GM18909 (cell line): ENCODE results near the gene USP13.
A peak's percentile ranks its signal among the peaks of the same experiment; 100 is the strongest.

ENCODE experiments used
- ATAC-seq: cut with Tn5 transposase; IDR thresholded peaks from one replicate; pipeline ENCODE4 v1.9.1; 2021; ENCODE audit warnings: mild to moderate bottlenecking; ENCODE audit not compliant: unreplicated experiment, poor library complexity

Gene USP13

GRCh38 chr3:179694731-179695130, 41.9 kb downstream of the USP13 start:
- no peak for ATAC-seq

GRCh38 chr3:179695672-179696313, 43.0 kb downstream of the USP13 start:
- no peak for ATAC-seq

- ATAC-seq, result no peak
Observed at GRCh38 chr3:179697736-179698332, 45.0 kb downstream of the USP13 start.

- no peak for ATAC-seq
Observed at GRCh38 chr3:179700716-179701115, 47.9 kb downstream of the USP13 start.

- no peak for ATAC-seq
Observed at GRCh38 chr3:179701176-179701827, 48.5 kb downstream of the USP13 start.

- ATAC-seq, result no peak
Observed at GRCh38 chr3:179702271-179702947, 49.6 kb downstream of the USP13 start.

GRCh38 chr3:179703816-179704215, 51.0 kb downstream of the USP13 start:
- ATAC-seq, result no peak

- ATAC-seq, result no peak
Observed at GRCh38 chr3:179706233-179706632, 53.4 kb downstream of the USP13 start.

GRCh38 chr3:179710079-179710478, 57.2 kb downstream of the USP13 start:
- ATAC-seq, result no peak

- ATAC-seq, result no peak
Observed at GRCh38 chr3:179713643-179714090, 60.8 kb downstream of the USP13 start.

- ATAC-seq, result no peak
Observed at GRCh38 chr3:179715582-179715981, 62.7 kb downstream of the USP13 start.

GRCh38 chr3:179716226-179716625, 63.4 kb downstream of the USP13 start:
- peak; percentile 21 for ATAC-seq

- ATAC-seq, result peak; percentile 77
Observed at GRCh38 chr3:179716811-179717210, 64.0 kb downstream of the USP13 start.

GRCh38 chr3:179717219-179717618, 64.4 kb downstream of the USP13 start:
- peak; percentile 16 for ATAC-seq

GRCh38 chr3:179719048-179719734, 66.4 kb downstream of the USP13 start:
- no peak for ATAC-seq

GRCh38 chr3:179720196-179720595, 67.4 kb downstream of the USP13 start:
- no peak for ATAC-seq

GRCh38 chr3:179723617-179724016, 70.8 kb downstream of the USP13 start:
- ATAC-seq, result no peak

- no peak for ATAC-seq
Observed at GRCh38 chr3:179726075-179726699, 73.3 kb downstream of the USP13 start.

GRCh38 chr3:179729086-179729485, 76.2 kb downstream of the USP13 start:
- no peak for ATAC-seq

GRCh38 chr3:179729981-179730380, 77.1 kb downstream of the USP13 start:
- no peak for ATAC-seq
